HepG2 (cell line): Measurements from ENCODE around the gene GNG3. TPM values are rescaled to one million over a fixed set of nuclear protein-coding genes. Genes with fewer than 3 reads are reported as not detected.

Experiments used
- ATF7-NPFF ChIP-seq: sonication (generic); formaldehyde crosslinking; IDR thresholded peaks from 2 replicates; pipeline ENCODE4 v1.8.1; 2023; ENCODE audit warnings: mild to moderate bottlenecking, low read depth, missing genetic modification reagents, moderate library complexity
- ETV5 ChIP-seq: IDR thresholded peaks from 2 replicates; pipeline ENCODE4 v1.6.1; 2018; ENCODE audit warnings: missing biosample characterization, missing genetic modification reagents, inconsistent platforms, borderline replicate concordance
- GPN1 ChIP-seq: sonication (generic); formaldehyde crosslinking; IDR thresholded peaks from 2 replicates; pipeline ENCODE4 v1.5.1; 2020; ENCODE audit warnings: missing genetic modification reagents, borderline replicate concordance
- GRHL1 ChIP-seq: sonication (generic); formaldehyde crosslinking; conservative IDR thresholded peaks from 2 replicates; pipeline ENCODE4 v1.8.0; 2022; ENCODE audit warnings: missing genetic modification reagents
- KDM4B ChIP-seq: sonication (generic); formaldehyde crosslinking; IDR thresholded peaks from 2 replicates; pipeline ENCODE4 v1.4.0; 2020; ENCODE audit warnings: missing genetic modification reagents
- PLSCR1 ChIP-seq: sonication (generic); formaldehyde crosslinking; IDR thresholded peaks from 2 replicates; pipeline ENCODE4 v1.5.0; 2020; ENCODE audit warnings: missing genetic modification reagents, mild to moderate bottlenecking, borderline replicate concordance
- POGZ ChIP-seq: sonication (generic); formaldehyde crosslinking; IDR thresholded peaks from 2 replicates; pipeline ENCODE4 v1.4.0; 2020; ENCODE audit warnings: mild to moderate bottlenecking, missing genetic modification reagents
- RBM39 ChIP-seq: fragments of 200-400 bp; formaldehyde crosslinking; IDR thresholded peaks from one replicate; pipeline ENCODE4 v1.6.1; 2018; ENCODE audit warnings: antibody characterized with exemption, mild to moderate bottlenecking, low read depth, low read length; ENCODE audit not compliant: poor library complexity, severe bottlenecking
- SRY ChIP-seq: sonication (generic); formaldehyde crosslinking; IDR thresholded peaks from 2 replicates; pipeline ENCODE4 v1.8.0; 2022; ENCODE audit warnings: mild to moderate bottlenecking, missing genetic modification reagents
- TFAP4 ChIP-seq: sonication (generic); IDR thresholded peaks from 2 replicates; pipeline ENCODE4 v1.6.1; 2016; ENCODE audit warnings: low read depth, borderline replicate concordance
- TGIF2 ChIP-seq: IDR thresholded peaks from 2 replicates; pipeline ENCODE4 v1.6.1; 2016; ENCODE audit warnings: control low read depth, missing compliant biosample characterization
- ZBTB38 ChIP-seq: sonication (generic); formaldehyde crosslinking; IDR thresholded peaks from 2 replicates; pipeline ENCODE4 v1.5.1; 2020; ENCODE audit warnings: mild to moderate bottlenecking, missing genetic modification reagents
- ZMAT3 ChIP-seq: sonication (generic); formaldehyde crosslinking; conservative IDR thresholded peaks from 2 replicates; pipeline ENCODE4 v1.7.0; 2021; ENCODE audit warnings: missing genetic modification reagents
- ZNF124 ChIP-seq: sonication (generic); formaldehyde crosslinking; IDR thresholded peaks from 2 replicates; pipeline ENCODE4 v1.4.0; 2020; ENCODE audit warnings: missing genetic modification reagents
- ZNF607 ChIP-seq: sonication (generic); formaldehyde crosslinking; IDR thresholded peaks from 2 replicates; pipeline ENCODE4 v1.5.1; 2020; ENCODE audit warnings: missing genetic modification reagents, mild to moderate bottlenecking, borderline replicate concordance
- ZNF614 ChIP-seq: IDR thresholded peaks from 2 replicates; pipeline ENCODE4 v1.6.1; 2018; ENCODE audit warnings: missing biosample characterization, missing genetic modification reagents, inconsistent platforms, borderline replicate concordance
- ZNF674 ChIP-seq: sonication (generic); formaldehyde crosslinking; IDR thresholded peaks from 2 replicates; pipeline ENCODE4 v1.5.0; 2020; ENCODE audit warnings: low read depth, mild to moderate bottlenecking, missing genetic modification reagents
- ZNF839 ChIP-seq: sonication (generic); formaldehyde crosslinking; IDR thresholded peaks from 2 replicates; pipeline ENCODE4 v1.4.0; 2020; ENCODE audit warnings: missing genetic modification reagents, mild to moderate bottlenecking, borderline replicate concordance
- polyA plus RNA-seq, 8 experiments: library from polyadenylated mRNA; depleted of rRNA in 3 of 8; stranded (reverse) in 7 of 8; unstranded in 1 of 8; fragments of >200 nt; fragmentation: Illumina TruSeq in 4 of 8; extraction: Trizol in 4 of 8; gene quantifications; 2 replicates each; pipeline versions ENCODE4 v1.2.1 to v1.2.3, GENCODE V29; 2011 to 2016; ENCODE audit warnings: low read depth in 4 of 8, missing spikeins in 1 of 8, mixed read lengths in 1 of 8; ENCODE audit not compliant: insufficient read depth in 1 of 8
- total RNA-seq, 5 experiments: library from RNA; depleted of rRNA; stranded (reverse); fragments of >200 nt; fragmentation: Illumina TruSeq; extraction: Trizol; gene quantifications; 2 replicates each; pipeline ENCODE4 v1.2.3, GENCODE V29; 2016; ENCODE audit warnings: low read depth in 1 of 5
- TF ChIP-seq, protein P1 (sequence below): sonication (generic); formaldehyde crosslinking; IDR thresholded peaks from 2 replicates; pipeline ENCODE4 v1.4.0; 2020; ENCODE audit warnings: missing genetic modification reagents, borderline replicate concordance

GNG3 gene
- total and polyA plus RNA-seq, 2 of the 13 experiments (the other 11 are each of a cell fraction or from before 2014, with no cell fraction given) = not detected

DNA sequence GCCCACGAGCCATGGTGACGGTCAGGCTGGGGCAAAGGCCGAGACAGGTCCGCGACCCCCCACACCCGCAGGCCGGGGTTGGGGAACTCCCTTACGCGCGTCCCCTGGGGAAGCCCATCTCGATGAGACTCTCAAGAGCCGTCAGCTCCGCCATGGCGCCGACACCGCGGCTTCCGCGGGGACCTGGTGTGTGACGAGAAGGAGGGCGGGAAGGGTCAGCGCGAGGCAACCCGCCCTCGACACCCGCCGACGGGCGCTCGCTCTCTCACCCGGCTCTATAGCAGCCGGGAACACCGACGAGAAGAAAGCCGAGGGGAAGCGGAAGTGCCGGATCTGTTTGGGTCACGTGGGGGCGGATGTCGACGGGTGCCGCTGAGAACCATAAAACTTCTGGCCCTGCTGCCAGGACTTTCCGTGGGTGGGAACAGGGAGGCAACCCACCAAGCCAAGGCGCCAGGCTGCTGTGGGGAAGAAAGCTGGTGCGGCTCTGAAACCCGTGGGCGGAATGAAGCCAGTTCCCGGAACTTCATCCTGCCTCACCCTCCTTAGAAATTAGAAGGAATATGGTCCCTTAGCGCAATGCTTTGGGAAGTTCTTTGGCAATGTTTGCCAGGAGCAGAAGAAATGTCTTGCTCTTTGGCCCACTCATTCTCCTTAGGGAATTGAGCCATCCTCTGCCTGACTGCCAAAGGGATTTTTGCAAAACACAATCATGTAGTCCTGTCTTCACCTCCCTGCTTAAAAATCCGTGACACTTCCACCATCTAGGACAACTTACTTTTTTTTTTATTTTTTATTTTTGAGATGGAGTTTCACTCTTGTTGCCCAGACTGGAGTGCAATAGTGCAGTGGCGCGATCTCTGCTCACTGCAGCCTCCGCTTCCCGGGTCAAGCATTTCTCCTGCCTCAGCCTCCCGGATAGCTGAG lies 28.4 kb upstream of the GNG3 start, which contains the start of gene UBXN1 (continued):
- TF ChIP-seq GRHL1 (CRISPR knock-in tag) (no peak), ZNF607 (CRISPR knock-in tag) (no peak; the same call in 1 of the 2 replicates), ZNF124 (CRISPR knock-in tag) (no peak), ZNF674 (CRISPR knock-in tag) (no peak), ZNF839 (CRISPR knock-in tag) (0 out of 2 replicates have a peak, but pooled peaks have one; percentile 67), ATF7-NPFF (CRISPR knock-in tag) (peak; percentile 38; the same call in 1 of the 2 replicates), SRY (0 out of 2 replicates have a peak, but pooled peaks have one; percentile 66), ZNF614 (CRISPR knock-in tag) (peak; percentile 81), KDM4B (no peak), TFAP4 (no peak), ZMAT3 (CRISPR knock-in tag) (no peak; the same call in 1 of the 2 replicates), RBM39 (peak; percentile 23), PLSCR1 (CRISPR knock-in tag) (no peak), ETV5 (CRISPR knock-in tag) (peak; percentile 64), GPN1 (no peak), ZBTB38 (CRISPR knock-in tag) (peak; percentile 42; the same call in 1 of the 2 replicates), TGIF2 (CRISPR knock-in tag) (no peak; the same call in 1 of the 2 replicates), POGZ (CRISPR knock-in tag) (peak; percentile 65; the same call in 1 of the 2 replicates)
- TF ChIP-seq, protein P1, sequence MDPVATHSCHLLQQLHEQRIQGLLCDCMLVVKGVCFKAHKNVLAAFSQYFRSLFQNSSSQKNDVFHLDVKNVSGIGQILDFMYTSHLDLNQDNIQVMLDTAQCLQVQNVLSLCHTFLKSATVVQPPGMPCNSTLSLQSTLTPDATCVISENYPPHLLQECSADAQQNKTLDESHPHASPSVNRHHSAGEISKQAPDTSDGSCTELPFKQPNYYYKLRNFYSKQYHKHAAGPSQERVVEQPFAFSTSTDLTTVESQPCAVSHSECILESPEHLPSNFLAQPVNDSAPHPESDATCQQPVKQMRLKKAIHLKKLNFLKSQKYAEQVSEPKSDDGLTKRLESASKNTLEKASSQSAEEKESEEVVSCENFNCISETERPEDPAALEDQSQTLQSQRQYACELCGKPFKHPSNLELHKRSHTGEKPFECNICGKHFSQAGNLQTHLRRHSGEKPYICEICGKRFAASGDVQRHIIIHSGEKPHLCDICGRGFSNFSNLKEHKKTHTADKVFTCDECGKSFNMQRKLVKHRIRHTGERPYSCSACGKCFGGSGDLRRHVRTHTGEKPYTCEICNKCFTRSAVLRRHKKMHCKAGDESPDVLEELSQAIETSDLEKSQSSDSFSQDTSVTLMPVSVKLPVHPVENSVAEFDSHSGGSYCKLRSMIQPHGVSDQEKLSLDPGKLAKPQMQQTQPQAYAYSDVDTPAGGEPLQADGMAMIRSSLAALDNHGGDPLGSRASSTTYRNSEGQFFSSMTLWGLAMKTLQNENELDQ (CRISPR knock-in tag) = no peak
